Colonic mucosa (tissue), 4 donors: ENCODE data around the gene FOSL2. TPM values are rescaled to one million over a fixed set of nuclear protein-coding genes. Genes with fewer than 3 reads are reported as not detected.
A peak's percentile ranks its signal among the peaks of the same experiment; 100 is the strongest.

Source experiments
- DNase-seq: peaks from one replicate; pipeline ENCODE4 v3.0.0-alpha.2; 2020
- H3K27ac ChIP-seq: fragments of 200-600 bp; one replicate; pipeline ENCODE4 v1.8.0; 2021
- H3K27me3 ChIP-seq: fragments of 200-600 bp; one replicate; pipeline ENCODE4 v1.8.0; 2021
- H3K36me3 ChIP-seq: fragments of 200-600 bp; one replicate; pipeline ENCODE4 v1.8.0; 2021
- H3K4me1 ChIP-seq: fragments of 200-600 bp; one replicate; pipeline ENCODE4 v1.8.0; 2021; ENCODE audit warnings: mild to moderate bottlenecking
- H3K4me3 ChIP-seq: fragments of 200-600 bp; one replicate; pipeline ENCODE4 v1.8.0; 2021
- H3K9ac ChIP-seq, 2 donors: one replicate each; pipeline ENCODE4 v1.7.0; 2013; ENCODE audit warnings: control low read depth in 2 of 2, low read depth in 2 of 2, low read length in 2 of 2
- H3K9me3 ChIP-seq: fragments of 200-600 bp; one replicate; pipeline ENCODE4 v1.8.0; 2021
- CTCF ChIP-seq: fragments of 200-600 bp; IDR thresholded peaks from one replicate; pipeline ENCODE4 v1.8.0; 2022; ENCODE audit warnings: antibody characterized with exemption, mild to moderate bottlenecking
- intact Hi-C: fragments of 100-400 bp; cut with DNase I; formaldehyde crosslinking; loops from one replicate; pipeline ENCODE4 v1.14.1; 2022
- total RNA-seq, 2 donors: library from RNA; stranded (reverse); fragmentation: NEBNext Ultra II Directional in 1 of 2; extraction: Animal tissue kit (Norgen Biotek cat#: 25700) in 1 of 2; gene quantifications; one replicate each; pipeline ENCODE4 v1.2.1, GENCODE V29; 2021
- donor health status: healthy.
- donor health status: DM: no; HTN: no; CAD: no.
- donor health status: DM: no; HTN: no; CAD: no.

The FOSL2 gene
- total RNA-seq, 2 donors from 2014 or later = 74.2 to 142 TPM

GRCh38 chr2:28357948-28358667 is 34.5 kb upstream of the FOSL2 start:
- Histone ChIP-seq H3K9ac (no peak overlapping the region), H3K9me3 (no peaks in the 10 kb centered on the region), H3K4me1 (peaks cover 22% of the 10 kb centered on the region)

GRCh38 chr2:28358668-28359201 is 33.9 kb upstream of the FOSL2 start:
- no peaks in the 10 kb centered on the region for H3K9me3 ChIP-seq
- no peak for TF ChIP-seq CTCF
- no peak overlapping the region for H3K4me3 ChIP-seq
- intact Hi-C loops = no loop called here
- no peaks in the 10 kb centered on the region for H3K27me3 ChIP-seq
- H3K27ac ChIP-seq = no peak overlapping the region
- DNase-seq = no peak
- H3K9ac ChIP-seq = peak overlapping the region; percentile 16 to 32
- peaks cover 22% of the 10 kb centered on the region for H3K4me1 ChIP-seq
- H3K36me3 ChIP-seq = no peaks in the 10 kb centered on the region

More at GRCh38 chr2:28357948-28358667, 34.5 kb upstream of the FOSL2 start:
- DNase-seq = no peak
- TF ChIP-seq CTCF = no peak
- Histone ChIP-seq H3K36me3 (no peaks in the 10 kb centered on the region), H3K27ac (no peak overlapping the region), H3K27me3 (no peaks in the 10 kb centered on the region), H3K4me3 (no peak overlapping the region)
- intact Hi-C loops = no loop called here

- Histone ChIP-seq H3K4me3 (no peak overlapping the region), H3K9ac (peak overlapping the region; percentile 16 to 32), H3K36me3 (no peaks in the 10 kb centered on the region), H3K4me1 (peaks cover 22% of the 10 kb centered on the region), H3K27ac (no peak overlapping the region), H3K9me3 (no peaks in the 10 kb centered on the region), H3K27me3 (no peaks in the 10 kb centered on the region)
- no peak for TF ChIP-seq CTCF
- DNase-seq = peak; percentile 75
- intact Hi-C loops = no loop called here
Observed at GRCh38 chr2:28359222-28360057, 33.2 kb upstream of the FOSL2 start.

- no peak for TF ChIP-seq CTCF
- Histone ChIP-seq H3K4me3 (no peak overlapping the region), H3K27me3 (no peaks in the 10 kb centered on the region), H3K4me1 (peaks cover 22% of the 10 kb centered on the region), H3K9me3 (no peaks in the 10 kb centered on the region), H3K9ac (no peak overlapping the region), H3K27ac (no peak overlapping the region), H3K36me3 (no peaks in the 10 kb centered on the region)
- DNase-seq = no peak
- intact Hi-C loops = no loop called here
Observed at GRCh38 chr2:28360058-28360717, 32.5 kb upstream of the FOSL2 start.

- Histone ChIP-seq H3K27me3 (no peaks in the 10 kb centered on the region), H3K27ac (no peak overlapping the region), H3K36me3 (no peaks in the 10 kb centered on the region), H3K9ac (no peak overlapping the region), H3K9me3 (no peaks in the 10 kb centered on the region), H3K4me3 (no peak overlapping the region), H3K4me1 (peaks cover 19% of the 10 kb centered on the region)
- intact Hi-C loops = no loop called here
- DNase-seq = no peak
- TF ChIP-seq CTCF = no peak
Observed at GRCh38 chr2:28360718-28361293, 31.9 kb upstream of the FOSL2 start.
